Cardiac muscle cell (in vitro differentiated cells and primary cell): ENCODE measurements around the gene MARCHF3. TPM values are rescaled to one million over a fixed set of nuclear protein-coding genes. Genes with fewer than 3 reads are reported as not detected.
"Not testable (repeated sequence)": the region's sequence is repeated elsewhere in the genome, so short reads cannot be mapped to it uniquely, and the experiment has no call there.

ENCODE experiments used
- DNase-seq, 2 donors: peaks; one replicate each; pipeline versions ENCODE4 v3.0.0 to v3.0.0-alpha.2; 2010 to 2017; ENCODE audit warnings: low read depth in 1 of 2, low spot score in 1 of 2
- H3K27ac ChIP-seq: fragments of 200-600 bp; sonication (generic); 2 replicates; pipeline ENCODE4 v1.5.1; 2016
- H3K27me3 ChIP-seq: fragments of 200-600 bp; sonication (generic); 2 replicates; pipeline ENCODE4 v1.6.0; 2016; ENCODE audit warnings: control low read depth
- H3K36me3 ChIP-seq: fragments of 200-600 bp; sonication (generic); 2 replicates; pipeline ENCODE4 v1.5.1; 2016; ENCODE audit warnings: control low read depth
- H3K4me1 ChIP-seq: fragments of 200-600 bp; sonication (generic); 2 replicates; pipeline ENCODE4 v1.8.1; 2017; ENCODE audit warnings: low read depth, mild to moderate bottlenecking, mixed run types
- H3K4me3 ChIP-seq: fragments of 200-600 bp; sonication (generic); 2 replicates; pipeline ENCODE4 v1.5.1; 2016; ENCODE audit warnings: mild to moderate bottlenecking
- H3K9me3 ChIP-seq: fragments of 200-600 bp; sonication (generic); 2 replicates; pipeline ENCODE4 v1.5.1; 2017; ENCODE audit warnings: low read depth, mild to moderate bottlenecking, control low read depth
- CTCF ChIP-seq: IDR thresholded peaks from 2 replicates; pipeline ENCODE4 v1.5.1; 2012; ENCODE audit warnings: low read depth, mild to moderate bottlenecking, low read length
- polyA plus RNA-seq: library from polyadenylated mRNA; unstranded; fragments of >200 nt; fragmentation: Nextera tagmentation; extraction: Ambion mirVana; gene quantifications from 2 replicates; pipeline ENCODE4 v1.2.1, GENCODE V29; 2016
- total RNA-seq: library from RNA; depleted of rRNA; stranded (reverse); fragments of >200 nt; gene quantifications from 2 replicates; pipeline ENCODE4 v1.2.3, GENCODE V29; 2016

The MARCHF3 gene
- total and polyA plus RNA-seq, 2 experiments from 2014 or later, result 5.2 to 32.3 TPM

GRCh38 chr5:127024821-127025220 lies 5.5 kb downstream of the MARCHF3 start:
- DNase-seq, result no peak
- Histone ChIP-seq H3K27me3 (no peaks in the 10 kb centered on the region), H3K36me3 (no peaks in the 10 kb centered on the region), H3K9me3 (no peaks in the 10 kb centered on the region), H3K4me1 (peaks cover 5% of the 10 kb centered on the region), H3K27ac (no peak overlapping the region), H3K4me3 (no peak overlapping the region)
- TF ChIP-seq CTCF, result no peak

DNA sequence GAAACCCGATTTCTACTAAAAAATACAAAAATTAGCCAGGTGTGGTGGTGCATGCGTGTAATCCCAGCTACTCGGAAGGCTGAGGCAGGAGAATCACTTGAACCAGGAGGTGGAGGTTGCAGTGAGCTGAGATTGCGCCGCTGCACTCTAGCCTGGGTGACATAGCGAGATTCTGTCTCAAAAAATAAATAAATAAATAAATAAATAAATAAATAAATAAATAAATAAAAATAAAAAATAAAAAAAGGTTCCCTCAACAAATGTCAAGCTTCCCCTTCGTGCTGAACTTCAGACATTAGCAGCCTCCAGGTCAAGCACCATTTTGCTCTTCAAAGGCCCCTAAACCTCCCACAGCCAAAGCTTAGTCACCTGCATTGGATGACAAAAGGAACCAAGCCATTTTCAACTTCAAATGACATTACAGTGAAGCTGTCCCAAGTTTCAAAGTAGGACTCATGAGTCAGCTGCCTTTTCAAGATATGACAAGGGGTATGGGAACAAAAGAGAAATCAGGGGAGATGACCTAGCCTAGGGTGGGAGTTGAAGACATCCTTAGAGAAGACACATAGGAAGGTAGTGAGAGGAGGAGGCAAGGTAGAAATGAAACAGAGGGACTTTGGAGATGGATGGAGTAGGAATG lies 6.7 kb downstream of the MARCHF3 start:
- H3K27ac ChIP-seq, H3K4me1 ChIP-seq: not testable (repeated sequence)

DNA sequence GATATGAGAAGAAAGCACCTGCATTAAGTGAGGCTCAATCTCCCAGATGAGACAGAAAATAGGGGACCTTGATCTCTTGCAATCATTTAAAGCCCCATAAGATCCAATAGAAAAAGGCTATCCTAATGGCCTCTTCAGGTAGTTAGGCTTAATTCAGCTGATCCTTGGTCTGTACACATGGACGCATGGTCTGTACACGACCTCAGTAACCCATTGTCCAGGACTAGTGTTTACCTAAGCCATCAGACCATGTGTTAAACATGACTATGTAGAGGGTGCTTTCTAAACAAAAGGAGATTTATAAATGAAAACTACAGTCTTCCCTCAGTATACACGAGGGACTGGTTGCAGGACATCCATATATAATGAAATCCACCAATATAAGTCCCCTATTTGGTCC lies 7.5 kb downstream of the MARCHF3 start:
- no peak overlapping the region for H3K27ac ChIP-seq
- no peak for TF ChIP-seq CTCF
- no peaks in the 10 kb centered on the region for H3K27me3 ChIP-seq
- H3K4me1 ChIP-seq, result no peaks in the 10 kb centered on the region
- no peaks in the 10 kb centered on the region for H3K36me3 ChIP-seq
- no peak for DNase-seq
- no peaks in the 10 kb centered on the region for H3K9me3 ChIP-seq
- no peak overlapping the region for H3K4me3 ChIP-seq

More for the DNA sequence above, 6.7 kb downstream of the MARCHF3 start:
- H3K36me3 ChIP-seq, H3K4me3 ChIP-seq, DNase-seq, H3K9me3 ChIP-seq, H3K27me3 ChIP-seq: not testable (repeated sequence)

- Histone ChIP-seq H3K36me3 (no peaks in the 10 kb centered on the region), H3K4me1 (no peaks in the 10 kb centered on the region), H3K9me3 (no peaks in the 10 kb centered on the region), H3K4me3 (no peak overlapping the region), H3K27ac (no peak overlapping the region), H3K27me3 (no peaks in the 10 kb centered on the region)
- no peak for TF ChIP-seq CTCF
- no peak for DNase-seq
Observed at GRCh38 chr5:127019928-127020327, 10.4 kb downstream of the MARCHF3 start.

GRCh38 chr5:127016722-127017121 lies 13.6 kb downstream of the MARCHF3 start:
- H3K4me3 ChIP-seq, H3K4me1 ChIP-seq, DNase-seq, H3K9me3 ChIP-seq, H3K27ac ChIP-seq, H3K36me3 ChIP-seq, H3K27me3 ChIP-seq: not testable (repeated sequence)

DNA sequence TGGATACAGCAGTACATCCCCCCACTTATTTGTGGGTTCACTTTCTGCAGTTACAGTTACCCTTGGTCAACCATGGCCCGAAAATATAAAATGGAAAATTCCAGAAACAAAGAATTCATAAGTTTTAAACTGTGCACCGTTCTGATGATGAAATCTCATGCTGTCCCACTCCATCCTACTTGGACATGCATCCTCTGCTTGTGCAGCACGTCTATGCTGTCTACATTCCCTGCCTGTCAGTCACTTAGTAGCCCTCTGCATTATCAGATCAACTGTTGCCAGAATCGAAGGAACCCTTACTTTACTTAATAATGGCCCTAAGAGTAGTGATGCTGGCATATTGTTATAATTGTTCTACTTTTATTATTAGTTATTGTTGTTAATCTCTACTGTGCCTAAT lies 14.6 kb downstream of the MARCHF3 start:
- Histone ChIP-seq H3K4me1 (peaks cover 6% of the 10 kb centered on the region), H3K9me3 (no peaks in the 10 kb centered on the region), H3K36me3 (no peaks in the 10 kb centered on the region), H3K27me3 (no peaks in the 10 kb centered on the region), H3K27ac (no peak overlapping the region), H3K4me3 (no peak overlapping the region)
- DNase-seq, result no peak
- TF ChIP-seq CTCF, result no peak

DNA sequence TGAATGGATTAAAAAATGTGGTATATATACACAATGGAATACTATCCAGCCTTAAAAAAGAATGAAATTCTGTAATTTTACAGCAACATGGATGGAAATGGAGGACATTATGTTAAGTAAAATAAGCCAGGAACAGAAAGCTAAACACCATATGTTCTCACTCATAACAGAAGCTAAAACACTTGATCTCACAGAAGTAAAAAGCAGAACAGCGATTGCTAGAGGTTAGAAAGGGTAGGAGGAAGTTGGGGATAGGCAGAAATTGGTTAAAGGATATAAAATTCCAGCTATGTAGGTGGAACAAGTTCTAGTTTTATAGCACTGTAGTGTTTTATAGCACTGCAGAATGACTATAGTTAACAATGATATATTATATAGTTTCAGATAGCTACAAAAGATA lies 15.8 kb downstream of the MARCHF3 start:
- H3K36me3 ChIP-seq, result no peaks in the 10 kb centered on the region
- H3K27ac ChIP-seq, result no peak overlapping the region
- no peaks in the 10 kb centered on the region for H3K27me3 ChIP-seq
- no peak for TF ChIP-seq CTCF
- peaks cover 6% of the 10 kb centered on the region for H3K4me1 ChIP-seq
- DNase-seq, result no peak
- no peak overlapping the region for H3K4me3 ChIP-seq
- no peaks in the 10 kb centered on the region for H3K9me3 ChIP-seq
